Left hindlimb (tissue), 1 donor: ENCODE data around the gene MARCKSL1.
"Not testable (repeated sequence)": the region's sequence is repeated elsewhere in the genome, so short reads cannot be mapped to it uniquely, and the experiment has no call there.

Source experiments
- DNase-seq: peaks from one replicate; pipeline ENCODE4 v3.0.0-alpha.2; 2018

Gene MARCKSL1

GRCh38 chr1:32332290-32333079 is 3.5 kb downstream of the MARCKSL1 start:
- no peak for DNase-seq

- DNase-seq = no peak
These were observed 4.5 kb downstream of the MARCKSL1 start for GRCh38 chr1:32331549-32331948.

DNA sequence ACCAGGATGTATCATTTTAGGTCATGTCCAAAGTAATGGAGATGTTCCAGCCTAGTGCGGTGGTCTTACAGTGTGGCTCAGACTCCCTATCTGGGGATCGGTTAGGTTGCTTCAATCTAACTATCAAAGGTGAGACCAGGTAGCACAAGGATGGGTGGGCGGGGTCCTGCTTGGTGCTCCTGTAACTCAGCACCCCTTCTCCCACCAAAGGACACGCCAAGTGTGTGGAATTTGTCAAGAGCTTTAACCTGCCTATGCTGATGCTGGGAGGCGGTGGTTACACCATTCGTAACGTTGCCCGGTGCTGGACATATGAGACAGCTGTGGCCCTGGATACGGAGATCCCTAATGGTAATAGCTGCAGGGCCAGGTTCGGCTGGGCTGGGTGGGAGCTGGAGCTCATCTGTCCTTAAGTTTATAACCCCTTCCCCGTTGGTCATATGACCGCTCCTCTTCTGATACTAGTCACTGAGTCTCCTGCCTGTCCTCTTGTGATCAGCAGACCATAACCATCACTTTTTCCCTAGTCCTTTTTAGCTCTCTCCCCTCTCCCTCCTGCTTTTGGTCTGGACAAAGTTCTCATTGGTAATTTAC is 5.4 kb downstream of the MARCKSL1 start:
- peak; percentile 6 for DNase-seq

GRCh38 chr1:32329931-32330466 is 6.0 kb downstream of the MARCKSL1 start:
- no peak for DNase-seq

GRCh38 chr1:32327204-32327603 is 8.8 kb downstream of the MARCKSL1 start:
- no peak for DNase-seq

GRCh38 chr1:32321712-32322291 is 14.2 kb downstream of the MARCKSL1 start:
- DNase-seq = no peak

DNA sequence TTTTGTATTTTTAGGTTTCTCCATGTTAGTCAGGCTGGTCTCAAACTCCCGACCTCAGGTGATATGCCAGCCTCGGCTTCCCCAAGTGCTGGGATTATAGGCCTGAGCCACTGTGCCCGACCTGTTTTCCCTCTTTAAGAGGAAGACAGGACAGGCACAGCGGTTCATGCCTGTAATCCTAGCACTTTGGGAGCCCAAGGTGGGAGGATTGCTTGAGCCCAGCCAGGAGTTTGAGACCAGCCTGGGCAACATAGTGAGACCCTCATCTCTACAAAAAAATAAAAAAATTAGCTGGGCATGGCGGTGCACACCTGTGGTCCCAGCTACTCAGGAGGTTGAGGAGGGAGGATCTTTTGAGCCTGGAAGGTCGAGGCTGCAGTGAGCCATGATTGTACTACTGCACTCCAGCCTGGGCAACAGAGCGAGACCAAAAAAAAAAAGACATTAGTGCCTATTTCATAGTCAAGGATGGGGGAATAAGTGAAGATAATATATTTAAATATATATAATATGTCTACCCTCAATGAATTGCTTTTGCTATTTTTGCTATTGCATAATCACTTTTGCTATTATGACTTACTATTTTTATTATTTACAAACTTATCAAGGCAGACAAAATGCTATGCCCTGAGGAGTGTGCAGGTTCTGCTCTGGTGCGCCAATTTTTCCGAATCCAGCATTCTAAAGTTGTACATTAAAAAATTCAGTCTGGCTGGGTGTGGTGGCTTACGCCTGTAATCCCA is 17.7 kb downstream of the MARCKSL1 start:
- no peak for DNase-seq

GRCh38 chr1:32316903-32317277 is 19.1 kb downstream of the MARCKSL1 start:
- DNase-seq = no peak

DNA sequence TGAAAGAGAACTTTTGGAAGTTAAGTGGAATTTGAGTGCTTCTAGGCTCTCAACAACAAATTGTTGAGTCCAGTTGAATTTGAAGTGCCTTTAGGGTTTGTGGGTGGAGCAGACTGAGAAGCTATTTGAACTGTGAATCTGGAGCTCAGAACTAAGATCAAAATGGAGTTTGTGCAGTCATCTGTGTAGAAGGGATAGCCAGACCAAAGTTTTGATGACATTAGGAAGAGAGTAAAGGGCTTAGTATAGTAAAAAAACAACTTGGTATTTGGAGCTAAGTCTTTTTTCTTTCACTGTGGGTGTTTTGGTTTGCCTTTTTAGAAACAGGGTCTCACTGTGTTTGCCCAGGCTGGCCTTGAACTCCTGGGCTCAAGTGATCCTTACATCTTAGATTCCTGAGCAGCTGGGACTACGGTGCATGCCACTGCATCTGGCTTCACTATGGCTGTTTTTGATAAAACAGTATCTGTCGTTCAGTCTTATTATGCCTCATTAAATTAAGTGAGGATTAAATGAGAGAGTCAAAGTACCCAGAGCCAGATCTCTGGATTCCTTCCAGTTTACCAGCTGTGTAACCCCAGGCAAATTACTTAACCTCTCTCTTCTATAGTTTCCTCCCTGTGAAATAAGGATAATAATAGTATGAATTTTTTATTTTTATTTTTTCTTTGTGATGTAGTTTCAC is 24.2 kb downstream of the MARCKSL1 start:
- no peak for DNase-seq

DNA sequence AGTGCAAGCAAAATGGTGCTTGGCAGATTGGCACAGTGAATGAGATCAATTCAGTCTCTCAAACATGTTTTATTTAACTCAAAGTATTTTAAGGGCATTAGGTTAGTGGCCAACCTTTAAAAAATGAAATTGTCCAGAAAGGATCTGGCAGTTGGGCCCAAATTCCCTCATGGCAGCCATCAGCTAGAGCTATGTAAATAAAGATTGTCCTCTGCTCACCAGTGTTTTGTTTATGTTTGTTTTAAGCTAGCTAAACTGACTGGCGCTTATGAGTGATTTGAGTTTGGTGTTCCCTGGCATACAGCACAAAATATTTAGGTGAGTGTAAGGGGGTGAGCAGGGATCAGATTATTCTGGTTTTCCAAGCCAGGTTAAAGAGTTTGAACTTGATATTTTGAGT is 26.1 kb downstream of the MARCKSL1 start:
- no peak for DNase-seq

- DNase-seq = no peak
These were observed 28.7 kb downstream of the MARCKSL1 start for GRCh38 chr1:32307324-32307723.

GRCh38 chr1:32305310-32305709 is 30.7 kb downstream of the MARCKSL1 start:
- DNase-seq = no peak

DNA sequence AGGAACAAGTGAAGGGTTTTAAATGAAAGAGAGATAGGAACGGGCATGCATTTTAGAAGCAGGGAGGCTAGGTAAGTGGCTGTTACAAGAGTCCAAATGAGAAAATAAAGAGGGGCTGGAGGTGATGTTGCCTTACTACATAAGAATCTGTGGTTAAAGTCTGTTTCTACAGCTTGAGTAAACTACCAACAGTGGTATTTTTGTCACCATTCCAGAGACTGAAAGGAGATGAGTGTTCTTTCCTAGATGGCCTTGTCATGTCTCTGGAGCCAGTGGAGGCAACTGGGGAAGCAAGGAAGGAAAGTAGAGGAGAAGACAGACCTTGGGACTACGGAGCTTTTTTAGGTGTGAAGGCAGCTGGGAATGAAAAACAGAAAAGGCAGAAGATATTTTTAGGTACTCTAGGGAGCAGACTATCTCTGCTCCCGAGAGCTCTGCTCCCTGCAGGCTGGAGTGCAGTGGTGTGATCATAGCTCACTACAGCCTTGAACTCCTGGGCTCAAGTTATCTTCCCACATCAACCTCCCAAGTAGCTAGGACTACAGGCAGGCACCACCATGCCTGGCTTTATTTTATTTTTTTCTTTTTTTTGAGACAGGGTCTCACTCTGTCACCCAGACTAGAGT is 31.9 kb downstream of the MARCKSL1 start:
- DNase-seq = no peak

GRCh38 chr1:32303358-32303757 is 32.7 kb downstream of the MARCKSL1 start:
- DNase-seq = no peak

DNA sequence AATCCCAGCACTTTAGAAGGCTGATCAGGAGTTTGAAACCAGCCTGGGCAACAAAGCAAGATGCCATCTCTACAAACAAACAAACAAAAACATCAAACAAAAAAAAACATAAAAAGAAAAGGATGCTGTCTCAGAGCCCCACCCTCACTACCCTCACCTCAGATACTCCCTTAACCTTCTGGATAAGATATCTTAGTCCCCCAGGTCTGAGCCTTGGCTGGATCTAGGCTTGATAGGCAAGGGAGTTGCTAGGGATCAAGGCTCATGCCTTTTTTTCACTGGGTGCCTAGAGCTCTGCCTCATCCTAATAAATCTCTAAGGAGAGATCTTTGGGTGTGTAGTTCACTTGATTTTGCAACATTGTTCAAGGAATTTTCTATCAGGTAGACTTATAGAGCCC is 36.7 kb downstream of the MARCKSL1 start:
- no peak for DNase-seq

- not testable (repeated sequence) for DNase-seq
These were observed 37.8 kb downstream of the MARCKSL1 start for GRCh38 chr1:32298211-32298610.

DNA sequence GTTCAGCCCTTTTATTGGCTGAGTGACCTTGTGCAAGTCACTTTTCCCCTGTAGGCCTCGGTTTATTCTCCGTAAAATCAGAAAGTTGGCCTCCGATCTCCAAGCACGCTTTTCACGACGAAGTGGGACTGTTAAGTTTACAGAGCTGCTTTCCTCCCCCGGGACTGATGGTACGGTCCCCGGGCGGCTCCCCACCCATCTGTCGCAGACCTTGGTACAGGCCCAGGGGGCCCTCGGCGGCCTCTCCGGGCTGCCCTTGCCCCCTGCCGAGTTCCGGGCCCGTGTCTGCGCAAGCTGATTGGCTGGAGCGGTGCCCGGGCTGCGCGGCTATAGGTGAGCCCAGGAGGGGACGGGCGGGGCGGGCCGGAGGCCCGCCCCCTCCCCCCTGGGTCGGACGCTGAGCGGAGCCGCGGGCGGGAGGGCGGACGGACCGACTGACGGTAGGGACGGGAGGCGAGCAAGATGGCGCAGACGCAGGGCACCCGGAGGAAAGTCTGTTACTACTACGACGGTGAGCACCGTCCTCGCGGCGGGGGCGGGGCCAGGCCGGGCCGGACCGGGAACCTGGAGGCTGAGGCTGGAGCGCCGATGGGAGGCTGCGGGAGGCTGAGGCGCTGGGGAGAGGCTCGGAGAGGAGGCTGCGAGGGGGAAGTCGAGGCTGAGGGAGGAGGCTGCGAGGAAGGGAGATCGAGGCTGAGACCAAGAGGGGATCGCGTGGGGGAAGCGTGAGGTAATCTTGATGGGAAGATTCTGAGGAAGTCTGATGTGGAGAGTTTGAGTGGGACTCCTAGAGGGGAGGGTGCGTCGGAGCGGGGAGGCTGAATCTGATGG is 44.1 kb downstream of the MARCKSL1 start, which contains the start of gene HDAC1:
Gene HDAC1, plus strand, starts transcription at position 376 of the 831 bp plus-strand sequence. Its CDS starts 87 bp downstream, at position 463.
- peak; percentile 93 for DNase-seq

GRCh38 chr1:32291145-32291707 is 44.8 kb downstream of the MARCKSL1 start:
- DNase-seq = no peak

DNA sequence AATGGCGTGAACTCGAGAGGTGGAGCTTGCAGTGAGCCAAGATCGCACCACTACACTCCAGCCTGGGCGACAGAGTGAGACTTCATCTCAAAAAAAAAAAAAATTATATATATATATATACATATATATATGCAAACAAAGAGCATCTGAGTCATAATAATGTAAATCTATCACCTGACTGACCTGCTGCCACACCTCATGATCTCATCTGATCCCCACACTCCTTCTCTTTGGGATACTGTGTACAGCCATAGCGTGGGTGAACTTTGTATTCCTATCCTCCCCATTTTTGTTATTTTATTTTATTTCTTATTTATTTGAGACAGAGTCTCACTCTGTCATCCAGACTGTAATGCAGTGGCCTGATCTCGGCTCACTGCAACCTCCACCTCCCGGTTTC is 46.8 kb downstream of the MARCKSL1 start:
- no peak for DNase-seq

GRCh38 chr1:32286763-32287162 is 49.3 kb downstream of the MARCKSL1 start:
- no peak for DNase-seq

DNA sequence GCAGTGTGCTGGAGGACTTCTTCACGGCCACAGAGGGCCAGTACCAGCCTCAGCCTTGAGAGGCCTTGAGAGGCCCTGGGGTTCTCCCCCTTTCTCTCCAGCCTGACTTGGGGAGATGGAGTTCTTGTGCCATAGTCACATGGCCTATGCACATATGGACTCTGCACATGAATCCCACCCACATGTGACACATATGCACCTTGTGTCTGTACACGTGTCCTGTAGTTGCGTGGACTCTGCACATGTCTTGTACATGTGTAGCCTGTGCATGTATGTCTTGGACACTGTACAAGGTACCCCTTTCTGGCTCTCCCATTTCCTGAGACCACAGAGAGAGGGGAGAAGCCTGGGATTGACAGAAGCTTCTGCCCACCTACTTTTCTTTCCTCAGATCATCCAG is 50.4 kb downstream of the MARCKSL1 start:
- no peak for DNase-seq
